ENCODE data around the gene DHX58.
A peak's percentile ranks its signal among the peaks of the same experiment; 100 is the strongest.

The DHX58 gene

GRCh38 chr17:42072323-42073187, 40.0 kb downstream of the DHX58 start:
- H3K4me3 ChIP-seq: peak overlapping the region; percentile 48
- peaks cover 22% of the 10 kb centered on the region for H3K4me1 ChIP-seq
- H3K4me2 ChIP-seq: peak overlapping the region; percentile 68
- no peaks in the 10 kb centered on the region for H3K36me3 ChIP-seq
- 0 out of 2 replicates have a peak, but pooled peaks cover 12% of the 10 kb centered on the region for H4K20me1 ChIP-seq
- H3K9ac ChIP-seq: no peak overlapping the region
- H3K27ac ChIP-seq: no peak overlapping the region
- peaks cover 40% of the 10 kb centered on the region for H3K27me3 ChIP-seq
- no peak for TF ChIP-seq Cebpa-rat (IDR thresholded peaks at IDR 0.05)
- H3K9me3 ChIP-seq: no peaks in the 10 kb centered on the region

GRCh38 chr17:42071810-42072209, 40.7 kb downstream of the DHX58 start:
- H3K4me2 ChIP-seq: peak overlapping the region; percentile 68
- no peak for TF ChIP-seq Cebpa-rat (IDR thresholded peaks at IDR 0.05)
- H3K9me3 ChIP-seq: no peaks in the 10 kb centered on the region
- H4K20me1 ChIP-seq: 0 out of 2 replicates have a peak, but pooled peaks cover 12% of the 10 kb centered on the region
- H3K27me3 ChIP-seq: peaks cover 40% of the 10 kb centered on the region
- H3K9ac ChIP-seq: no peak overlapping the region
- no peak overlapping the region for H3K27ac ChIP-seq
- no peak overlapping the region for H3K4me3 ChIP-seq
- peaks cover 22% of the 10 kb centered on the region for H3K4me1 ChIP-seq
- H3K36me3 ChIP-seq: no peaks in the 10 kb centered on the region

GRCh38 chr17:42068979-42069378, 43.5 kb downstream of the DHX58 start:
- 0 out of 2 replicates have a peak, but pooled peaks cover 12% of the 10 kb centered on the region for H4K20me1 ChIP-seq

GRCh38 chr17:42067371-42068091, 45.0 kb downstream of the DHX58 start:
- no peak for TF ChIP-seq Cebpa-rat (IDR thresholded peaks at IDR 0.05)
- Histone ChIP-seq H3K4me1 (peaks cover 47% of the 10 kb centered on the region), H3K27me3 (peaks cover 24% of the 10 kb centered on the region), H3K4me2 (no peak overlapping the region), H4K20me1 (0 out of 2 replicates have a peak, but pooled peaks cover 12% of the 10 kb centered on the region), H3K9ac (no peak overlapping the region), H3K36me3 (no peaks in the 10 kb centered on the region), H3K4me3 (no peak overlapping the region), H3K9me3 (no peaks in the 10 kb centered on the region), H3K27ac (no peak overlapping the region)

More at GRCh38 chr17:42068979-42069378, 43.5 kb downstream of the DHX58 start:
- peaks cover 39% of the 10 kb centered on the region for H3K27me3 ChIP-seq
- H3K27ac ChIP-seq: no peak overlapping the region
- no peak overlapping the region for H3K9ac ChIP-seq
- no peaks in the 10 kb centered on the region for H3K9me3 ChIP-seq
- H3K4me2 ChIP-seq: no peak overlapping the region
- H3K36me3 ChIP-seq: no peaks in the 10 kb centered on the region
- peaks cover 37% of the 10 kb centered on the region for H3K4me1 ChIP-seq
- no peak overlapping the region for H3K4me3 ChIP-seq
- TF ChIP-seq Cebpa-rat (IDR thresholded peaks at IDR 0.05): no peak

- TF ChIP-seq Cebpa-rat (IDR thresholded peaks at IDR 0.05): no peak
- H3K36me3 ChIP-seq: no peaks in the 10 kb centered on the region
- peak overlapping the region; percentile 65 for H3K4me2 ChIP-seq
- H3K4me3 ChIP-seq: no peak overlapping the region
- H3K27me3 ChIP-seq: peaks cover 1% of the 10 kb centered on the region; the same call in 1 of the 2 replicates
- H3K9me3 ChIP-seq: no peaks in the 10 kb centered on the region
- H3K27ac ChIP-seq: no peak overlapping the region
- peak overlapping the region; percentile 23; the same call in 1 of the 2 replicates for H3K9ac ChIP-seq
- no peaks in the 10 kb centered on the region for H4K20me1 ChIP-seq
- peaks cover 47% of the 10 kb centered on the region for H3K4me1 ChIP-seq
Observed at GRCh38 chr17:42065201-42065600, 47.3 kb downstream of the DHX58 start.

GRCh38 chr17:42062681-42063080, 49.8 kb downstream of the DHX58 start:
- Histone ChIP-seq H3K4me2 (peak overlapping the region; percentile 65; the same call in 1 of the 2 replicates), H4K20me1 (no peaks in the 10 kb centered on the region), H3K4me1 (peaks cover 53% of the 10 kb centered on the region), H3K27ac (no peak overlapping the region), H3K9ac (no peak overlapping the region), H3K4me3 (no peak overlapping the region), H3K27me3 (no peaks in the 10 kb centered on the region), H3K9me3 (no peaks in the 10 kb centered on the region), H3K36me3 (no peaks in the 10 kb centered on the region)
- no peak for TF ChIP-seq Cebpa-rat (IDR thresholded peaks at IDR 0.05)

- H3K9me3 ChIP-seq: no peaks in the 10 kb centered on the region
- no peak for TF ChIP-seq Cebpa-rat (IDR thresholded peaks at IDR 0.05)
- H3K9ac ChIP-seq: 0 out of 2 replicates have a peak overlapping the region, but pooled peaks have one; percentile 19
- H3K27ac ChIP-seq: peak overlapping the region; percentile 37; the same call in 1 of the 2 replicates
- H3K27me3 ChIP-seq: no peaks in the 10 kb centered on the region
- peak overlapping the region; percentile 65 for H3K4me2 ChIP-seq
- H3K4me3 ChIP-seq: no peak overlapping the region
- H3K36me3 ChIP-seq: no peaks in the 10 kb centered on the region
- H4K20me1 ChIP-seq: no peaks in the 10 kb centered on the region
- H3K4me1 ChIP-seq: peaks cover 53% of the 10 kb centered on the region
Observed at GRCh38 chr17:42061646-42062487, 50.6 kb downstream of the DHX58 start.

GRCh38 chr17:42060231-42060630, 52.3 kb downstream of the DHX58 start:
- no peaks in the 10 kb centered on the region for H3K9me3 ChIP-seq
- H3K4me1 ChIP-seq: peaks cover 58% of the 10 kb centered on the region
- no peaks in the 10 kb centered on the region for H3K27me3 ChIP-seq
- H3K36me3 ChIP-seq: no peaks in the 10 kb centered on the region
- H4K20me1 ChIP-seq: no peaks in the 10 kb centered on the region
- H3K4me3 ChIP-seq: no peak overlapping the region
- H3K4me2 ChIP-seq: peak overlapping the region; percentile 44
- H3K9ac ChIP-seq: no peak overlapping the region
- no peak for TF ChIP-seq Cebpa-rat (IDR thresholded peaks at IDR 0.05)
- peak overlapping the region; percentile 56 for H3K27ac ChIP-seq

- H3K9me3 ChIP-seq: no peaks in the 10 kb centered on the region
- TF ChIP-seq Cebpa-rat (IDR thresholded peaks at IDR 0.05): no peak
- no peaks in the 10 kb centered on the region for H3K36me3 ChIP-seq
- H3K4me1 ChIP-seq: peaks cover 57% of the 10 kb centered on the region
- H3K27me3 ChIP-seq: no peaks in the 10 kb centered on the region
- no peak overlapping the region for H3K4me3 ChIP-seq
- no peaks in the 10 kb centered on the region for H4K20me1 ChIP-seq
- no peak overlapping the region for H3K9ac ChIP-seq
- peak overlapping the region; percentile 44 for H3K4me2 ChIP-seq
- H3K27ac ChIP-seq: peak overlapping the region; percentile 56
Observed at GRCh38 chr17:42059815-42060214, 52.7 kb downstream of the DHX58 start.
